K562 (cell line): ENCODE measurements around the gene LPA. TPM values are rescaled to one million over a fixed set of nuclear protein-coding genes. Genes with fewer than 3 reads are reported as not detected.
A peak's percentile ranks its signal among the peaks of the same experiment; 100 is the strongest.

Experiments used
- CBX3 ChIP-seq, 2 experiments: IDR thresholded peaks; 1 replicate in 1 of 2; 2 replicates in 1 of 2; pipeline ENCODE4 v1.6.1; 2012; ENCODE audit warnings: inconsistent platforms in 2 of 2, low read length in 2 of 2, borderline replicate concordance in 1 of 2, control low read depth in 1 of 2
- DACH1 ChIP-seq: fragments of 450-650 bp; IDR thresholded peaks from 2 replicates; pipeline ENCODE4 v1.6.1; 2018; ENCODE audit not compliant: partially characterized antibody
- ETS2 ChIP-seq: IDR thresholded peaks from 2 replicates; pipeline ENCODE4 v1.6.1; 2016; ENCODE audit warnings: borderline replicate concordance, missing genetic modification characterization, mild to moderate bottlenecking, moderate library complexity, missing compliant biosample characterization; ENCODE audit not compliant: poor library complexity, severe bottlenecking
- EWSR1 ChIP-seq: fragments of 450-650 bp; IDR thresholded peaks from 2 replicates; pipeline ENCODE4 v1.6.1; 2018; ENCODE audit warnings: borderline replicate concordance, mild to moderate bottlenecking, low read depth, moderate library complexity; ENCODE audit not compliant: partially characterized antibody
- GTF3C2 ChIP-seq: IDR thresholded peaks from 3 replicates; pipeline ENCODE4 v1.6.1; 2011; ENCODE audit warnings: borderline replicate concordance, mild to moderate bottlenecking, moderate library complexity; ENCODE audit not compliant: insufficient read length; ENCODE audit errors: extremely low read depth
- HOMEZ ChIP-seq: fragments of 250-450 bp; sonication (Bioruptor Pico); IDR thresholded peaks from 2 replicates; pipeline ENCODE4 v1.4.0; 2020; ENCODE audit warnings: mild to moderate bottlenecking, moderate library complexity
- ILK ChIP-seq: fragments of 450-650 bp; IDR thresholded peaks from 2 replicates; pipeline ENCODE4 v1.6.1; 2016; ENCODE audit warnings: missing genetic modification characterization, low read depth, mild to moderate bottlenecking, missing compliant biosample characterization, moderate library complexity, borderline replicate concordance
- MCM2 ChIP-seq: fragments of 450-650 bp; IDR thresholded peaks from 2 replicates; pipeline ENCODE4 v1.6.1; 2017; ENCODE audit warnings: low read depth, mild to moderate bottlenecking
- MYBL2 ChIP-seq, 2 experiments: fragments of 450-650 bp in 1 of 2; sonication (generic) in 1 of 2; formaldehyde crosslinking in 1 of 2; IDR thresholded peaks; 2 replicates each; pipeline versions ENCODE4 v1.6.1 to v1.8.1; 2017 to 2022; ENCODE audit warnings: borderline replicate concordance in 1 of 2, inconsistent platforms in 1 of 2, low read depth in 1 of 2, mild to moderate bottlenecking in 1 of 2, missing genetic modification reagents in 1 of 2, moderate library complexity in 1 of 2
- NFXL1 ChIP-seq: fragments of 450-650 bp; formaldehyde crosslinking; IDR thresholded peaks from 2 replicates; pipeline ENCODE4 v1.4.0; 2021; ENCODE audit warnings: mild to moderate bottlenecking
- NR3C1 ChIP-seq: sonication (generic); formaldehyde crosslinking; IDR thresholded peaks from 2 replicates; pipeline ENCODE4 v1.8.1; 2022; ENCODE audit warnings: missing genetic modification reagents
- PHTF2 ChIP-seq: fragments of 250-450 bp; sonication (Bioruptor Pico); IDR thresholded peaks from 2 replicates; pipeline ENCODE4 v1.5.0; 2021; ENCODE audit warnings: mild to moderate bottlenecking
- RB1 ChIP-seq: fragments of 450-650 bp; IDR thresholded peaks from 2 replicates; pipeline ENCODE4 v1.6.1; 2017; ENCODE audit warnings: low read depth, mild to moderate bottlenecking
- TEAD4 ChIP-seq, 2 experiments: sonication (generic) in 1 of 2; formaldehyde crosslinking in 1 of 2; IDR thresholded peaks; 2 replicates each; pipeline versions ENCODE4 v1.6.1 to v1.8.0; 2012 to 2022; ENCODE audit warnings: borderline replicate concordance in 1 of 2, inconsistent platforms in 1 of 2, low read length in 1 of 2, mild to moderate bottlenecking in 1 of 2, missing genetic modification reagents in 1 of 2
- ZFP1 ChIP-seq: fragments of 450-650 bp; formaldehyde crosslinking; IDR thresholded peaks from 2 replicates; pipeline ENCODE4 v1.4.0; 2020; ENCODE audit warnings: mild to moderate bottlenecking, mixed read lengths
- ZNF133 ChIP-seq: fragments of 250-450 bp; sonication (Bioruptor Pico); IDR thresholded peaks from 2 replicates; pipeline ENCODE4 v1.4.0; 2020; ENCODE audit warnings: mild to moderate bottlenecking
- ZNF217 ChIP-seq: sonication (generic); formaldehyde crosslinking; IDR thresholded peaks from 2 replicates; pipeline ENCODE4 v1.8.0; 2022; ENCODE audit warnings: mild to moderate bottlenecking, missing genetic modification reagents
- ZNF589 ChIP-seq: fragments of 200-800 bp; sonication (Bioruptor generic); IDR thresholded peaks from 2 replicates; pipeline ENCODE4 v1.6.1; 2016; ENCODE audit warnings: low read depth, missing genetic modification characterization, missing compliant biosample characterization
- ZNF717 ChIP-seq: fragments of 250-450 bp; sonication (Bioruptor Pico); IDR thresholded peaks from 2 replicates; pipeline ENCODE4 v1.5.0; 2021
- polyA plus RNA-seq, 8 experiments: library from polyadenylated mRNA; depleted of rRNA in 4 of 8; stranded (reverse) in 5 of 8; unstranded in 3 of 8; fragments of >200 nt; fragmentation: Nextera tagmentation in 2 of 8; fragmentation: Illumina TruSeq in 1 of 8; extraction: Ambion mirVana in 2 of 8; extraction: Trizol in 1 of 8; gene quantifications; 2 replicates each; pipeline versions ENCODE4 v1.2.1 to v1.2.3, GENCODE V29; 2011 to 2014; ENCODE audit warnings: inconsistent platforms in 1 of 8, missing spikeins in 1 of 8
- total RNA-seq, 7 experiments: library from RNA; depleted of rRNA in 6 of 7; stranded (reverse); fragments of >200 nt in 6 of 7; fragmentation: Illumina TruSeq in 2 of 7; extraction: Trizol in 2 of 7; gene quantifications; 2 replicates each; pipeline versions ENCODE4 v1.2.1 to v1.2.3, GENCODE V29; 2011 to 2021; ENCODE audit warnings: low replicate concordance in 1 of 7
- TF ChIP-seq, protein P1 (sequence below): fragments of 450-650 bp; formaldehyde crosslinking; IDR thresholded peaks from 2 replicates; pipeline ENCODE4 v1.4.0; 2022; ENCODE audit warnings: missing genetic modification characterization
- TF ChIP-seq, protein P2 (sequence below): fragments of 250-450 bp; sonication (Bioruptor Pico); IDR thresholded peaks from 2 replicates; pipeline ENCODE4 v1.9.0; 2021; ENCODE audit warnings: mild to moderate bottlenecking

LPA gene
- total and polyA plus RNA-seq, 9 of the 15 experiments (the other 6 are each of a cell fraction or from before 2014, with no cell fraction given), result 0.01 to 0.18 (median 0.07) TPM; not detected in 6

DNA sequence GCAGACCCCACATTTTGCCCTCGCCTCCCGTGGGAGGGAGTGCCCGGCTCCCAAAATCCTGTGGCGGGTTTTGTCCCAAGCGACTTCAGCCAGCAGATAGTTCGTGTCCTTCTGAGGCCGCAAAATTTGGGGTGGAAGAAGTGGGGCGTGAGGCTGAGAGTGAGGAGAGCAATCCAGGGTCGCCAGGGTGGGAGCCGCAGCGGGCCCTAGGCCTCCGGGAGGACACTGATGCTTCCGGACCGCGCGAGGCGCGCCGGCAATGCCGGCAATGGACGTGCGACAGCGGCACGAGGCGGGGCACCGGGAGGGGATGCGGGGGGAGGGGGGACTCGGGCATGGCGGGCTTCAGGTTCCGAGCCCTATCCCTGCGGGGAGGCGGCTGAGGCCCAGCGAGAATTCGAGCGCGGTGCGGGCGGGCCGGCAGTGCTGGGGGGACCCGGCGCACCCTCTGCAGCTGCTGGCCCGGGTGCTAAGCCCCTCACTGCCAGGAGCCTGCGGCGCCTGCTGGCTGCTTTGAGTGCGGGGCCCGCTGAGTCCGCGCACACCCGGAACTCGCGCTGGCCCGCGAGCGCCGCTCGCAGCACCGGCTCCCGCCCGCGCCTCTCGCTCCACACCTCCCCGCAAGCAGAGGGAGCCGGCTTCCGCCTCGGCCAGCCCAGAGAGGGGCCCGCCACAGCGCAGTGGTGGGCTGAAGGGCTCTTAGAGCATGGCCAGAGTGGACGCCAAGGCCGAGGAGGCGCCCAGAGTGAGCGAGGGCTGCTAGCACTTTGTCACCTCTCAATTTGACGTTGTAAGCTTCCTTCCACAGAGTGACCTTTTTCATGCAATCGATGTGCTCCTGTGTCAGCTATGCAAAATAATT lies 143.8 kb downstream of the LPA start (continued):
- TF ChIP-seq EWSR1, result no peak
- TF ChIP-seq, protein P1, sequence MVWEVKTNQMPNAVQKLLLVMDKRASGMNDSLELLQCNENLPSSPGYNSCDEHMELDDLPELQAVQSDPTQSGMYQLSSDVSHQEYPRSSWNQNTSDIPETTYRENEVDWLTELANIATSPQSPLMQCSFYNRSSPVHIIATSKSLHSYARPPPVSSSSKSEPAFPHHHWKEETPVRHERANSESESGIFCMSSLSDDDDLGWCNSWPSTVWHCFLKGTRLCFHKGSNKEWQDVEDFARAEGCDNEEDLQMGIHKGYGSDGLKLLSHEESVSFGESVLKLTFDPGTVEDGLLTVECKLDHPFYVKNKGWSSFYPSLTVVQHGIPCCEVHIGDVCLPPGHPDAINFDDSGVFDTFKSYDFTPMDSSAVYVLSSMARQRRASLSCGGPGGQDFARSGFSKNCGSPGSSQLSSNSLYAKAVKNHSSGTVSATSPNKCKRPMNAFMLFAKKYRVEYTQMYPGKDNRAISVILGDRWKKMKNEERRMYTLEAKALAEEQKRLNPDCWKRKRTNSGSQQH (CRISPR knock-in tag), result no peak
- no peak for TF ChIP-seq NFXL1
- no peak for TF ChIP-seq ILK
- no peak for TF ChIP-seq NR3C1
- no peak for TF ChIP-seq GTF3C2
- no peak for TF ChIP-seq ETS2
- TF ChIP-seq TEAD4 (IDR thresholded peaks at IDR 0.05; ENCODE audit: low read length), result no peak
- TF ChIP-seq TEAD4 (CRISPR knock-in tag; IDR thresholded peaks at IDR 0.05; ENCODE audit: borderline replicate concordance), result no peak
- no peak for TF ChIP-seq MYBL2 (IDR thresholded peaks at IDR 0.05; ENCODE audit: low read depth)
- no peak for TF ChIP-seq MYBL2 (CRISPR knock-in tag; IDR thresholded peaks at IDR 0.05; ENCODE audit: borderline replicate concordance)
- TF ChIP-seq ZNF589 (CRISPR knock-in tag), result no peak
- TF ChIP-seq, protein P2, sequence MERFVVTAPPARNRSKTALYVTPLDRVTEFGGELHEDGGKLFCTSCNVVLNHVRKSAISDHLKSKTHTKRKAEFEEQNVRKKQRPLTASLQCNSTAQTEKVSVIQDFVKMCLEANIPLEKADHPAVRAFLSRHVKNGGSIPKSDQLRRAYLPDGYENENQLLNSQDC, result no peak
- TF ChIP-seq ZNF217 (CRISPR knock-in tag), result no peak
- TF ChIP-seq DACH1, result no peak
- TF ChIP-seq ZFP1 (CRISPR knock-in tag), result no peak
- TF ChIP-seq PHTF2 (CRISPR knock-in tag), result no peak
- TF ChIP-seq HOMEZ (CRISPR knock-in tag), result no peak
- TF ChIP-seq ZNF133, result no peak
- no peak for TF ChIP-seq ZNF717
- TF ChIP-seq CBX3 (IDR thresholded peaks at IDR 0.05; ENCODE audit: borderline replicate concordance in 1 of 2, low read length in 2 of 2), result peak in 1 of 2 experiments; percentile 20; a peak in 1 of 3 replicates
- TF ChIP-seq MCM2, result no peak
- TF ChIP-seq RB1, result peak; percentile 83
